Liver (tissue), 9 donors: ENCODE measurements around the gene RAB28. TPM values are rescaled to one million over a fixed set of nuclear protein-coding genes. Genes with fewer than 3 reads are reported as not detected.

Experiments
- DNase-seq: peaks from one replicate; pipeline ENCODE4 v3.0.0-alpha.2; 2017; ENCODE audit warnings: low spot score
- H3K27ac ChIP-seq, 2 donors: one replicate each; pipeline ENCODE4 v1.7.0; 2013; ENCODE audit warnings: inconsistent platforms in 2 of 2, low read length in 2 of 2, control low read depth in 1 of 2, low read depth in 1 of 2, mild to moderate bottlenecking in 1 of 2
- H3K27me3 ChIP-seq, 4 donors: one replicate each; pipeline versions ENCODE4 v1.6.1 to v1.7.0; 2013; ENCODE audit warnings: low read length in 3 of 4, inconsistent platforms in 1 of 4, mild to moderate bottlenecking in 1 of 4, moderate library complexity in 1 of 4; ENCODE audit not compliant: control insufficient read depth in 4 of 4, insufficient read depth in 4 of 4
- H3K36me3 ChIP-seq, 4 donors: one replicate each; pipeline versions ENCODE4 v1.6.1 to v1.7.0; 2013; ENCODE audit warnings: low read length in 3 of 4, mild to moderate bottlenecking in 3 of 4, low read depth in 1 of 4, moderate library complexity in 1 of 4; ENCODE audit not compliant: control insufficient read depth in 4 of 4, insufficient read depth in 3 of 4
- H3K4me1 ChIP-seq, 4 donors: one replicate each; pipeline versions ENCODE4 v1.6.1 to v1.7.0; 2013; ENCODE audit warnings: low read length in 3 of 4, mild to moderate bottlenecking in 3 of 4, moderate library complexity in 1 of 4; ENCODE audit not compliant: control insufficient read depth in 4 of 4, insufficient read depth in 4 of 4
- H3K4me3 ChIP-seq, 3 donors: one replicate each; pipeline versions ENCODE4 v1.6.1 to v1.7.0; 2013; ENCODE audit warnings: low read length in 3 of 3, control low read depth in 1 of 3, low read depth in 1 of 3, mild to moderate bottlenecking in 1 of 3
- H3K9ac ChIP-seq, 2 donors: one replicate each; pipeline ENCODE4 v1.7.0; 2013; ENCODE audit warnings: low read length in 2 of 2, mild to moderate bottlenecking in 2 of 2, moderate library complexity in 2 of 2, control low read depth in 1 of 2, low read depth in 1 of 2
- H3K9me3 ChIP-seq, 4 donors: one replicate each; pipeline versions ENCODE4 v1.6.1 to v1.7.0; 2013; ENCODE audit warnings: low read length in 3 of 4; ENCODE audit not compliant: control insufficient read depth in 4 of 4
- EGR1 ChIP-seq, 2 donors: IDR thresholded peaks; 2 replicates each; pipeline ENCODE4 v1.6.1; 2016 to 2018; ENCODE audit warnings: antibody characterized with exemption in 2 of 2, low read depth in 2 of 2
- FOXA1 ChIP-seq: IDR thresholded peaks from 2 replicates; pipeline ENCODE4 v1.6.1; 2016; ENCODE audit warnings: antibody characterized with exemption
- FOXA2 ChIP-seq: IDR thresholded peaks from 2 replicates; pipeline ENCODE4 v1.6.1; 2016; ENCODE audit warnings: antibody characterized with exemption
- GABPA ChIP-seq, 2 donors: IDR thresholded peaks in 1 of 2; conservative IDR thresholded peaks in 1 of 2; 2 replicates each; pipeline ENCODE4 v1.6.1; 2016; ENCODE audit warnings: antibody characterized with exemption in 2 of 2, mild to moderate bottlenecking in 1 of 2, moderate library complexity in 1 of 2
- HNF4G ChIP-seq: IDR thresholded peaks from 2 replicates; pipeline ENCODE4 v1.6.1; 2016; ENCODE audit warnings: antibody characterized with exemption
- JUND ChIP-seq, 2 donors: IDR thresholded peaks; 2 replicates each; pipeline ENCODE4 v1.6.1; 2016; ENCODE audit warnings: antibody characterized with exemption in 2 of 2
- NR2F2 ChIP-seq: IDR thresholded peaks from 2 replicates; pipeline ENCODE4 v1.6.1; 2016; ENCODE audit warnings: antibody characterized with exemption
- RAD21 ChIP-seq, 2 donors: IDR thresholded peaks; 2 replicates each; pipeline ENCODE4 v1.6.1; 2016; ENCODE audit warnings: antibody characterized with exemption in 2 of 2, mild to moderate bottlenecking in 2 of 2
- RXRA ChIP-seq, 2 donors: IDR thresholded peaks; 2 replicates each; pipeline ENCODE4 v1.6.1; 2017 to 2018; ENCODE audit warnings: antibody characterized with exemption in 2 of 2, mild to moderate bottlenecking in 1 of 2
- SP1 ChIP-seq: IDR thresholded peaks from 2 replicates; pipeline ENCODE4 v1.6.1; 2018; ENCODE audit warnings: antibody characterized with exemption, mild to moderate bottlenecking
- TAF1 ChIP-seq: conservative IDR thresholded peaks from 2 replicates; pipeline ENCODE4 v1.6.1; 2016; ENCODE audit warnings: antibody characterized with exemption, mild to moderate bottlenecking
- YY1 ChIP-seq: IDR thresholded peaks from 2 replicates; pipeline ENCODE4 v1.6.1; 2016; ENCODE audit warnings: antibody characterized with exemption, mild to moderate bottlenecking
- WGBS: extraction: QIAGEN DNeasy Blood & Tissue Kit; methylation state at CpG from one replicate; pipeline ENCODE4 v1.1.7; 2013; 5-methylcytosine and 5-hydroxymethylcytosine counted together
- polyA plus RNA-seq, 2 donors: library from polyadenylated mRNA; stranded (reverse) in 1 of 2; unstranded in 1 of 2; fragments of 200-250 nt in 1 of 2; fragments of >200 nt in 1 of 2; fragmentation: Nextera tagmentation in 1 of 2; extraction: Ambion mirVana in 1 of 2; gene quantifications; one replicate each; pipeline versions ENCODE4 v1.2.1 to v1.2.3, GENCODE V29; 2013 to 2015
- total RNA-seq, 2 donors: library from RNA; depleted of rRNA; stranded (reverse); fragments of >200 nt; gene quantifications; one replicate each; pipeline ENCODE4 v1.2.3, GENCODE V29; 2014
- TF ChIP-seq, protein P1 (sequence below): fragments of 150-350 bp; IDR thresholded peaks from 2 replicates; pipeline ENCODE4 v1.5.1; 2017; ENCODE audit warnings: improper control_type of control experiment, low read depth, low read length; ENCODE audit not compliant: missing input control
- TF ChIP-seq, protein P2 (sequence below): IDR thresholded peaks from 2 replicates; pipeline ENCODE4 v1.6.1; 2016; ENCODE audit warnings: antibody characterized with exemption, mild to moderate bottlenecking
- TF ChIP-seq, protein P3 (sequence below): IDR thresholded peaks from 2 replicates; pipeline ENCODE4 v1.6.1; 2016; ENCODE audit warnings: antibody characterized with exemption
- TF ChIP-seq, protein P4 (sequence below): IDR thresholded peaks from 2 replicates; pipeline ENCODE4 v1.6.1; 2016; ENCODE audit warnings: antibody characterized with exemption
- donor health status: healthy.
- donor health status: healthy.
- donor health status: healthy.
- donor health status: healthy.
- donor health status: healthy.

RAB28 gene
- total and polyA plus RNA-seq, 4 donors, result 3.9 to 7.7 (median 6.8) TPM

DNA sequence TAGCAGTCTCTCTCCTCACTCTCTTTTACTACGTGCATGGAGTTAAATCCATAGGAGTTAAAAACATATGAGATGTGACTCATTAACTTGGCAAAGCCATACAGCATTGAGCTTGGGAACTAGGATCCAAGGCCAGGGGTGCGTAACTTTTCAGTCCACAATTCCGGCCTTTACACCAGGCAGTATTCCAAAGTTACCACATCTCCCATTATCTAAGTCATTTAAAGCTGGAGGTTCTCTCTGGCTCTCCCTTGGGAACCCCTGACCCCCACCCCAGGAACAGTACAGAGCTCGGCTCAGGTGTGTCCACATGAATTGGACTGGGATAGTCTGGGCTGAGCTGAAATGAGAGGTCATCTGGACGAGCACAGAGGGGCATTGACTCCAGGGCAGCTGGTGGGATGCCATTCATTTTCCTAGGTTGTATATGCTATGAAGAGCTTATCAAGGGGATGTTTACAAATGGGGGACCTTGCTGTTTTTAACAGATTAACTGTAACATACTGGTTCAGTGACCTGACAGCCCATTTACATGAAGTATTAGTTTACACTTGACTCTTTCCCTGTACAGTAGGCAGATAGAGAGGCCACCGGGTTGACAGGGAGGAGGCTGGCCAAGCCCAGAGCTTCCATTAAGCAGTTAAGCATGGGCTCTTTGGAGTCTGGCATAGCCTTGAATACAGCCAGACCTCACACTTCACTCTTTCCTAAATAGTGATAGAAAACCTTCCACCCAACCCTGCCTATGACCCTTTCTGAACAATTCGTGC lies 128.8 kb downstream of the RAB28 start:
- Histone ChIP-seq H3K4me3 (no peak overlapping the region), H3K4me1 (no peaks in the 10 kb centered on the region), H3K9me3 (peaks cover 0 to 4% (median 0%) of the 10 kb centered on the region in 4 donors), H3K9ac (no peak overlapping the region), H3K27me3 (no peaks in the 10 kb centered on the region), H3K27ac (no peak overlapping the region), H3K36me3 (no peaks in the 10 kb centered on the region)
- 88% methylated on average over 7 of the region's 7 CpGs for WGBS
- no peak for DNase-seq
- TF ChIP-seq SP1 (no peak), FOXA1 (no peak), EGR1 (IDR thresholded peaks at IDR 0.05; ENCODE audit: low read depth in 2 of 2) (no peak), NR2F2 (no peak), TAF1 (no peak), RAD21 (IDR thresholded peaks at IDR 0.05) (no peak), GABPA (IDR thresholded peaks at IDR 0.05 in 1 of 2, conservative IDR thresholded peaks at IDR 0.05 in 1 of 2) (no peak)
- TF ChIP-seq, protein P1, sequence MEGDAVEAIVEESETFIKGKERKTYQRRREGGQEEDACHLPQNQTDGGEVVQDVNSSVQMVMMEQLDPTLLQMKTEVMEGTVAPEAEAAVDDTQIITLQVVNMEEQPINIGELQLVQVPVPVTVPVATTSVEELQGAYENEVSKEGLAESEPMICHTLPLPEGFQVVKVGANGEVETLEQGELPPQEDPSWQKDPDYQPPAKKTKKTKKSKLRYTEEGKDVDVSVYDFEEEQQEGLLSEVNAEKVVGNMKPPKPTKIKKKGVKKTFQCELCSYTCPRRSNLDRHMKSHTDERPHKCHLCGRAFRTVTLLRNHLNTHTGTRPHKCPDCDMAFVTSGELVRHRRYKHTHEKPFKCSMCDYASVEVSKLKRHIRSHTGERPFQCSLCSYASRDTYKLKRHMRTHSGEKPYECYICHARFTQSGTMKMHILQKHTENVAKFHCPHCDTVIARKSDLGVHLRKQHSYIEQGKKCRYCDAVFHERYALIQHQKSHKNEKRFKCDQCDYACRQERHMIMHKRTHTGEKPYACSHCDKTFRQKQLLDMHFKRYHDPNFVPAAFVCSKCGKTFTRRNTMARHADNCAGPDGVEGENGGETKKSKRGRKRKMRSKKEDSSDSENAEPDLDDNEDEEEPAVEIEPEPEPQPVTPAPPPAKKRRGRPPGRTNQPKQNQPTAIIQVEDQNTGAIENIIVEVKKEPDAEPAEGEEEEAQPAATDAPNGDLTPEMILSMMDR, result no peak
- TF ChIP-seq, protein P2, sequence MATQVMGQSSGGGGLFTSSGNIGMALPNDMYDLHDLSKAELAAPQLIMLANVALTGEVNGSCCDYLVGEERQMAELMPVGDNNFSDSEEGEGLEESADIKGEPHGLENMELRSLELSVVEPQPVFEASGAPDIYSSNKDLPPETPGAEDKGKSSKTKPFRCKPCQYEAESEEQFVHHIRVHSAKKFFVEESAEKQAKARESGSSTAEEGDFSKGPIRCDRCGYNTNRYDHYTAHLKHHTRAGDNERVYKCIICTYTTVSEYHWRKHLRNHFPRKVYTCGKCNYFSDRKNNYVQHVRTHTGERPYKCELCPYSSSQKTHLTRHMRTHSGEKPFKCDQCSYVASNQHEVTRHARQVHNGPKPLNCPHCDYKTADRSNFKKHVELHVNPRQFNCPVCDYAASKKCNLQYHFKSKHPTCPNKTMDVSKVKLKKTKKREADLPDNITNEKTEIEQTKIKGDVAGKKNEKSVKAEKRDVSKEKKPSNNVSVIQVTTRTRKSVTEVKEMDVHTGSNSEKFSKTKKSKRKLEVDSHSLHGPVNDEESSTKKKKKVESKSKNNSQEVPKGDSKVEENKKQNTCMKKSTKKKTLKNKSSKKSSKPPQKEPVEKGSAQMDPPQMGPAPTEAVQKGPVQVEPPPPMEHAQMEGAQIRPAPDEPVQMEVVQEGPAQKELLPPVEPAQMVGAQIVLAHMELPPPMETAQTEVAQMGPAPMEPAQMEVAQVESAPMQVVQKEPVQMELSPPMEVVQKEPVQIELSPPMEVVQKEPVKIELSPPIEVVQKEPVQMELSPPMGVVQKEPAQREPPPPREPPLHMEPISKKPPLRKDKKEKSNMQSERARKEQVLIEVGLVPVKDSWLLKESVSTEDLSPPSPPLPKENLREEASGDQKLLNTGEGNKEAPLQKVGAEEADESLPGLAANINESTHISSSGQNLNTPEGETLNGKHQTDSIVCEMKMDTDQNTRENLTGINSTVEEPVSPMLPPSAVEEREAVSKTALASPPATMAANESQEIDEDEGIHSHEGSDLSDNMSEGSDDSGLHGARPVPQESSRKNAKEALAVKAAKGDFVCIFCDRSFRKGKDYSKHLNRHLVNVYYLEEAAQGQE, result no peak
- TF ChIP-seq, protein P3, sequence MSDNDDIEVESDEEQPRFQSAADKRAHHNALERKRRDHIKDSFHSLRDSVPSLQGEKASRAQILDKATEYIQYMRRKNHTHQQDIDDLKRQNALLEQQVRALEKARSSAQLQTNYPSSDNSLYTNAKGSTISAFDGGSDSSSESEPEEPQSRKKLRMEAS, result no peak

DNA sequence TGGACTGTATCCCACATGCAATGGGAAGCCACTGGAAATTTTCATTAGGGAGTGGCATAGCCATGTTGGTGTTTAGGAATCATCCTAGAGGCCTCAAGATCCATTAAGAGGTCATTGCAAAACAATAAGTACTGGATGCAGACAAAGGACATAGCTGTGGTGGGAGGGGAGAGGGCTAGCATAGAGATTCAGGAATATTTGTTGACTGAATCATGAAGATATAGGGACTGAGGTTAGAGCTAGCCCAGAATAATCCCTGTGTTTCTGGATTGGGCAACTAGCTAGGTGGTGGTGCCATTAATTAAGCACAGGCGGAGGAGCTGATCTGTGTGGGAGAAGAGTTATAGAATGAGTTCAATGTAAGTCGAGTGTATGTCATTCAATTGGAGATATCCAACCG lies 135.0 kb downstream of the RAB28 start:
- no peak for DNase-seq
- WGBS, result 96% methylated on average over 3 of the region's 3 CpGs
- TF ChIP-seq, protein P2, result no peak
- TF ChIP-seq YY1, result no peak
- no peak for TF ChIP-seq FOXA1
- no peak for TF ChIP-seq RAD21 (IDR thresholded peaks at IDR 0.05)
- TF ChIP-seq HNF4G, result no peak
- TF ChIP-seq NR2F2, result no peak
- no peak for TF ChIP-seq JUND (IDR thresholded peaks at IDR 0.05)
- no peak for TF ChIP-seq GABPA (IDR thresholded peaks at IDR 0.05 in 1 of 2, conservative IDR thresholded peaks at IDR 0.05 in 1 of 2)
- no peak for TF ChIP-seq FOXA2
- no peak for TF ChIP-seq RXRA (IDR thresholded peaks at IDR 0.05)
- TF ChIP-seq, protein P4, sequence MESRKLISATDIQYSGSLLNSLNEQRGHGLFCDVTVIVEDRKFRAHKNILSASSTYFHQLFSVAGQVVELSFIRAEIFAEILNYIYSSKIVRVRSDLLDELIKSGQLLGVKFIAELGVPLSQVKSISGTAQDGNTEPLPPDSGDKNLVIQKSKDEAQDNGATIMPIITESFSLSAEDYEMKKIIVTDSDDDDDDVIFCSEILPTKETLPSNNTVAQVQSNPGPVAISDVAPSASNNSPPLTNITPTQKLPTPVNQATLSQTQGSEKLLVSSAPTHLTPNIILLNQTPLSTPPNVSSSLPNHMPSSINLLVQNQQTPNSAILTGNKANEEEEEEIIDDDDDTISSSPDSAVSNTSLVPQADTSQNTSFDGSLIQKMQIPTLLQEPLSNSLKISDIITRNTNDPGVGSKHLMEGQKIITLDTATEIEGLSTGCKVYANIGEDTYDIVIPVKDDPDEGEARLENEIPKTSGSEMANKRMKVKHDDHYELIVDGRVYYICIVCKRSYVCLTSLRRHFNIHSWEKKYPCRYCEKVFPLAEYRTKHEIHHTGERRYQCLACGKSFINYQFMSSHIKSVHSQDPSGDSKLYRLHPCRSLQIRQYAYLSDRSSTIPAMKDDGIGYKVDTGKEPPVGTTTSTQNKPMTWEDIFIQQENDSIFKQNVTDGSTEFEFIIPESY, result no peak
- TF ChIP-seq EGR1 (IDR thresholded peaks at IDR 0.05; ENCODE audit: low read depth in 2 of 2), result no peak
- TF ChIP-seq, protein P1, result no peak
- TF ChIP-seq SP1, result no peak
- no peaks in the 10 kb centered on the region for H3K4me1 ChIP-seq
- peaks cover 0 to 4% (median 0%) of the 10 kb centered on the region in 4 donors for H3K9me3 ChIP-seq
- no peak overlapping the region for H3K9ac ChIP-seq
- H3K27me3 ChIP-seq, result no peaks in the 10 kb centered on the region
- H3K4me3 ChIP-seq, result no peak overlapping the region
- no peaks in the 10 kb centered on the region for H3K36me3 ChIP-seq
- H3K27ac ChIP-seq, result no peak overlapping the region
